Measurements from ENCODE around the gene CPEB4. TPM values are rescaled to one million over a fixed set of nuclear protein-coding genes. Genes with fewer than 3 reads are reported as not detected.

Gene CPEB4
- total and polyA plus RNA-seq, 2 donors (not counting 1 experiment from before 2014, with no cell fraction given): 8.4 to 26.0 TPM

DNA sequence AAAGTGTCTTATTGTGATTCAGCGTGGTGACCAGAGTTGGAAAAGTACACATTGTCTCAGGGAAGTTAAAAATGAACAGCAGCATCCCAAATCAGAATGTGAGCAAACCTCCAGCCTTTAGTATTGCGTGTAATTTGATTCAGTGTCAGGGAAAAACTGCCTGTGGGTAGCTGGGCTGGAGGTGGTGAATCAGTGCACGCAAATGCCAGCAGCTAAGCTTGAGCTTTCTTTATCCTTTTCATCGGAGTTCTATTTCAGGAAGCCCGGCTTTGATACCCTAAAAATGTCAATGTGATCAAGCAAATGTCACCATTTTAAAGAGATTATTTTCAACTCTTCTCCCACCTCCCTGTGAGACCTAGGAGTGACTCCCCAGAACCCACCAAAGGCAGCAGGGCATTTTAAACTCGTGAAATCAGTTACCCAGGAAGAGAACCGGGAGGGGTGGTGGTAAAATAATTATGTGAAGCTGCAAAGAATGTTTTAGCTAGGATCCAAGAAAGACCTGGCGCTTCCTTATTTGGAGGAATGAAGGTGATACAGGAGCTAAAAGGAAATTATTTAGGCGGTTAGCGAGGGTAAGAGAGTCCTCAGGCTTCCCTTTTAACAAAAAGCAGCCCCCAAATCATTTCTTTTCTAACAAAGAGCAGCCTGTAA, 75.2 kb downstream of the CPEB4 start:
- H3K4me3 Mint-ChIP-seq: no peak overlapping the region
- Histone ChIP-seq H2AFZ (ENCODE audit: insufficient read depth, low read depth, low read length, poor library complexity, severe bottlenecking) (no peak overlapping the region), H3K9me3 (ENCODE audit: control extremely low read depth in 1 of 3, control insufficient read depth in 2 of 3, insufficient read depth in 1 of 3, low read length in 2 of 3) (no peaks in the 10 kb centered on the region), H3K27ac (ENCODE audit: low read length in 2 of 2) (no peak overlapping the region), H3K4me2 (replicated peaks; ENCODE audit: low read depth, low read length, poor library complexity, severe bottlenecking) (no peak overlapping the region), H3K9ac (ENCODE audit: low read length) (no peak overlapping the region), H3K79me2 (ENCODE audit: control insufficient read depth, insufficient read depth, low read length) (no peaks in the 10 kb centered on the region), H3K4me1 (ENCODE audit: control insufficient read depth in 2 of 2, insufficient read depth in 2 of 2, low read length in 2 of 2) (no peaks in the 10 kb centered on the region), H3K4me3 (ENCODE audit: control extremely low read depth in 1 of 5, extremely low read depth in 1 of 5, insufficient read depth in 1 of 5, low read depth in 2 of 5, low read length in 4 of 5) (no peak overlapping the region), H3K36me3 (replicated peaks in 1 of 2; ENCODE audit: control extremely low read depth in 1 of 2, control insufficient read depth in 1 of 2, extremely low read depth in 1 of 2, insufficient read depth in 2 of 2, low read length in 1 of 2) (peaks cover 0 to 4% of the 10 kb centered on the region in 2 experiments), H4K20me1 (ENCODE audit: control insufficient read depth, insufficient read depth, low read length, poor library complexity, severe bottlenecking) (no peaks in the 10 kb centered on the region), H3K27me3 (replicated peaks in 1 of 4; ENCODE audit: control extremely low read depth in 1 of 4, control insufficient read depth in 3 of 4, insufficient read depth in 4 of 4, low read length in 3 of 4) (no peaks in the 10 kb centered on the region)
- no peak for ATAC-seq (ENCODE audit: low read depth)
- 85% methylated on average over 7 of the region's 10 CpGs for WGBS (ENCODE audit: insufficient coverage)
- no peak overlapping the region for H3K27ac Mint-ChIP-seq
- POLR2A ChIA-PET: no interaction called here
- TF ChIP-seq, protein P1, sequence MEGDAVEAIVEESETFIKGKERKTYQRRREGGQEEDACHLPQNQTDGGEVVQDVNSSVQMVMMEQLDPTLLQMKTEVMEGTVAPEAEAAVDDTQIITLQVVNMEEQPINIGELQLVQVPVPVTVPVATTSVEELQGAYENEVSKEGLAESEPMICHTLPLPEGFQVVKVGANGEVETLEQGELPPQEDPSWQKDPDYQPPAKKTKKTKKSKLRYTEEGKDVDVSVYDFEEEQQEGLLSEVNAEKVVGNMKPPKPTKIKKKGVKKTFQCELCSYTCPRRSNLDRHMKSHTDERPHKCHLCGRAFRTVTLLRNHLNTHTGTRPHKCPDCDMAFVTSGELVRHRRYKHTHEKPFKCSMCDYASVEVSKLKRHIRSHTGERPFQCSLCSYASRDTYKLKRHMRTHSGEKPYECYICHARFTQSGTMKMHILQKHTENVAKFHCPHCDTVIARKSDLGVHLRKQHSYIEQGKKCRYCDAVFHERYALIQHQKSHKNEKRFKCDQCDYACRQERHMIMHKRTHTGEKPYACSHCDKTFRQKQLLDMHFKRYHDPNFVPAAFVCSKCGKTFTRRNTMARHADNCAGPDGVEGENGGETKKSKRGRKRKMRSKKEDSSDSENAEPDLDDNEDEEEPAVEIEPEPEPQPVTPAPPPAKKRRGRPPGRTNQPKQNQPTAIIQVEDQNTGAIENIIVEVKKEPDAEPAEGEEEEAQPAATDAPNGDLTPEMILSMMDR (IDR thresholded peaks at IDR 0.05): no peak
- no peak for TF ChIP-seq EZH2 (IDR thresholded peaks at IDR 0.05; ENCODE audit: borderline replicate concordance, insufficient read depth, low read depth, low read length, poor library complexity, severe bottlenecking)
- CTCF ChIA-PET: interaction anchor here (0.6 to 2.3 kb wide), 6 partner anchors 12 to 176 kb away, joined by 3 to 9 read pairs (median 5); no protein-coding TSS in a partner anchor
- intact Hi-C loops (cut with micrococcal nuclease): no loop called here
- peaks cover 4% of the 10 kb centered on the region for H3K27me3 Mint-ChIP-seq
- no peaks in the 10 kb centered on the region for H3K9me3 Mint-ChIP-seq (ENCODE audit: insufficient read depth)
- DNase-seq: no peak
- no peaks in the 10 kb centered on the region for H3K4me1 Mint-ChIP-seq

DNA sequence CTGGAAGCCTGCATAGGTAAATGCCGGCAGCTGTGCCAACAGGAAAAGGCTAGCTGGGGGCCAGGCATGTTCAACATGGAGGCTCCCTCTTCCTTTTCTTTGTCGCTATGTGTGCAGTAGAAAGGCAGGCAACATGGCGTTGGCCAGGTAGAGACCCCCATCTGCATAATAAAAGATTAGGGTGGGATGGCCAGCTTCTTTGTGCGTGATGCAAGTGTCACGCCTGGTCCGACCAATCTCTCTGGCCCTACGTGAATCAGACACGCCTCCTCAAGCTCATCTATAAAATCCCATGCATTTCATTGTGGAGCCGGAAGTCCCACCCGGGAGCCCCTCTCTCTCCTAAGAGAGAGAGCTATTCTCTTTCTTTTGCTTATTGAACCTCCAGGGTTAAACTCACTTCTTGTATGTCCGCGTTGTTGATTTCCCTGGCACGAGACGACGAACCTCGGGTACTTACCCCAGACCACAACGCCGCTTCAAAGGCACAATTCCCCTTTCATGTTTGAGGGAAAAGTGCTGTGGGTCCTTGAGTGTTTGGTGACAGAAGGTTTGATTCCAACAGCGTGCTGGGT, 75.8 kb downstream of the CPEB4 start:
- no peaks in the 10 kb centered on the region for H4K20me1 ChIP-seq (ENCODE audit: control insufficient read depth, insufficient read depth, low read length, poor library complexity, severe bottlenecking)
- H3K79me2 ChIP-seq (ENCODE audit: control insufficient read depth, insufficient read depth, low read length): no peaks in the 10 kb centered on the region
- H3K4me2 ChIP-seq (replicated peaks; ENCODE audit: low read depth, low read length, poor library complexity, severe bottlenecking): no peak overlapping the region
- no peak for TF ChIP-seq EZH2 (IDR thresholded peaks at IDR 0.05; ENCODE audit: borderline replicate concordance, insufficient read depth, low read depth, low read length, poor library complexity, severe bottlenecking)
- TF ChIP-seq, protein P1 (IDR thresholded peaks at IDR 0.05): no peak
- ATAC-seq (ENCODE audit: low read depth) (no peak), DNase-seq (no peak)
- H3K4me1 ChIP-seq (ENCODE audit: control insufficient read depth in 2 of 2, insufficient read depth in 2 of 2, low read length in 2 of 2): no peaks in the 10 kb centered on the region
- ChIA-PET POLR2A (no interaction called here), CTCF (interaction anchor here (0.6 to 2.3 kb wide), 5 partner anchors 11 to 177 kb away, joined by 3 to 9 read pairs (median 6); no protein-coding TSS in a partner anchor)
- Mint-ChIP-seq H3K4me3 (no peak overlapping the region), H3K9me3 (ENCODE audit: insufficient read depth) (no peaks in the 10 kb centered on the region), H3K4me1 (no peaks in the 10 kb centered on the region), H3K27me3 (peaks cover 4% of the 10 kb centered on the region), H3K27ac (no peak overlapping the region)
- no peaks in the 10 kb centered on the region for H3K9me3 ChIP-seq (ENCODE audit: control extremely low read depth in 1 of 3, control insufficient read depth in 2 of 3, insufficient read depth in 1 of 3, low read length in 2 of 3)
- no peak overlapping the region for H3K27ac ChIP-seq (ENCODE audit: low read length in 2 of 2)
- no peaks in the 10 kb centered on the region for H3K27me3 ChIP-seq (replicated peaks in 1 of 4; ENCODE audit: control extremely low read depth in 1 of 4, control insufficient read depth in 3 of 4, insufficient read depth in 4 of 4, low read length in 3 of 4)
- no peak overlapping the region for H3K9ac ChIP-seq (ENCODE audit: low read length)
- H3K4me3 ChIP-seq (ENCODE audit: control extremely low read depth in 1 of 5, extremely low read depth in 1 of 5, insufficient read depth in 1 of 5, low read depth in 2 of 5, low read length in 4 of 5): no peak overlapping the region
- intact Hi-C loops (cut with micrococcal nuclease): no loop called here
- H2AFZ ChIP-seq (ENCODE audit: insufficient read depth, low read depth, low read length, poor library complexity, severe bottlenecking): no peak overlapping the region
- H3K36me3 ChIP-seq (replicated peaks in 1 of 2; ENCODE audit: control extremely low read depth in 1 of 2, control insufficient read depth in 1 of 2, extremely low read depth in 1 of 2, insufficient read depth in 2 of 2, low read length in 1 of 2): peaks cover 0 to 4% of the 10 kb centered on the region in 2 experiments
- 85% methylated on average over 7 of the region's 19 CpGs for WGBS (ENCODE audit: insufficient coverage)

Data from B cell (primary cell).